GM18508 (cell line): ENCODE measurements around the gene RGS1.
A peak's percentile ranks its signal among the peaks of the same experiment; 100 is the strongest.

Source experiments
- ATAC-seq: cut with Tn5 transposase; IDR thresholded peaks from one replicate; pipeline ENCODE4 v1.9.1; 2021; ENCODE audit warnings: moderate number of reproducible peaks; ENCODE audit not compliant: insufficient read depth, unreplicated experiment

RGS1 gene

DNA sequence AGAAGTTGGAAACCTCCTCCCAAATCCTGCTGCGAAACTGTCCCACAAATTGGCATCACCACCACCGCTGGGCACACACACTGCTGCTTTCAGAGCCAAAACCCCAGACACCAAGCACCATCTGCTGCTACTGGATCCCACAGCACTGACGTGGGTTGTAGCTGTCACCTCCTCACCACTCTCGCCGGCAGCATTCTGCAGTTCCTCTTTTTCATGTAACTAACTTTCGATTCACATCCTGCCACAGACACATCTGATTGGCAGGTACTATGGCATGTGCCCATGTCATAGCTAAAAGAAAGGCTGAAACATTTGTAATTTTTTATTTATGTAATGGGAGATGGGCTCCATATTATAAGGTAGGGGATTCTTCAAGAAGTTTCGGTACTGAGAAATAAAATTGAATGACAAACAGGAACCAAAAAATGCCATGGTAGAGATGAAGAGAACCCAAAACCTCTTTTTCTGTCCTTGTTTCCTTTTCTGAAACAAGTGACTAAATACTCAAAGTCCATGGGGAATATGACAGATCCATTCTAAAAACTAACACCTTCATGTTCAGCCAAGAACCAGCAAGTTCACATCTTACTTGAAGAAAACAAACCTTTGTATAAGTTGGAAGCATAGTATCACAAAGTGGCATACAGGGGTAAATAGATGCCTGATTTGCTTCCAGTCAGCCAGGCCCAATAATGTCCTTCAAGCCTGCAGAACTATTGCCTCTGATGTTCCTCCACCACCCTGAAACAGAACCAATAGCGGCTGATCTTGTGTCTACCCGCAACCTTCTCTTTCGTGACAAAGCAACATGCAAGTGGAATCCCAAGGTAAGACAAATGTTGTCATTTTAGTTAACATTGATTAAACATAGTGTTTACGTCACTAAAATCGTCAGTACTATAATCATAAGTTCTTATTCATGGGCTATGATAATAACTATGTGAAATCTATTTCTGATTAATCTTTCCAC is 33.8 kb downstream of the RGS1 start:
- peak; percentile 92 for ATAC-seq

DNA sequence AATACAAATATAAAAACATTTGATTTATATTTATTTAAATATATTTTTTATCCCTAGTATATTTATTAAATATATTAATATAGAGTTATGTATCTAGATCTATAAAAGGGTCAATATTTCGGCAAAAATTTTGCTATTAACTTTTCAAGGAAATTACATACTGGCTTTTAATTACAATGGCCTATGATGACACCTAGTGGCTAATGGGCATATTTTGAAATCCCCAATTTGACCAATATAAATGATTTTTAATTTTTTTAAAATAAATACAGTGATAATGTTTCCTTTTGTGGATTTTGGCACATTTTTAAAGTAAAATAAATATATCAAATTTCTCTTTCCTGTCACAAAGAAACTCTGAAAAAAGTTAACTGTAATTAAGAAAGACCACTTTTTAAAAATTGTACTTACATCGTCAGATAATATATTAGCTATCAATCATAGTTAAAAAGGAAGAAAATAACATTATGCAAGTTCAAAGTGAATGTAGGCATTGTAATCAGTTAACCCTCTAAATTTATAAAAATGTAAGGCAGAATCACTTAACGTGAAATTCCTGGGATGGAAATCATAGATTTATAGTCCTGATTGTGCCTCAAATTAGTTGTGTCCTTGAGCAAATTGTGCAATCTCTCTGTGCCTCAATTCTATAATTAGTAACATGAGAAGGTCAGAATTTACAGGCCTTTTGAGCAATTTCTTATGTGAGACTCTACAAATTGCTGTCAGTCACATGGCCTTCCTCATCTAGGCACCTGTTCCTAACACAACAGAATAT is 34.7 kb downstream of the RGS1 start:
- no peak for ATAC-seq

DNA sequence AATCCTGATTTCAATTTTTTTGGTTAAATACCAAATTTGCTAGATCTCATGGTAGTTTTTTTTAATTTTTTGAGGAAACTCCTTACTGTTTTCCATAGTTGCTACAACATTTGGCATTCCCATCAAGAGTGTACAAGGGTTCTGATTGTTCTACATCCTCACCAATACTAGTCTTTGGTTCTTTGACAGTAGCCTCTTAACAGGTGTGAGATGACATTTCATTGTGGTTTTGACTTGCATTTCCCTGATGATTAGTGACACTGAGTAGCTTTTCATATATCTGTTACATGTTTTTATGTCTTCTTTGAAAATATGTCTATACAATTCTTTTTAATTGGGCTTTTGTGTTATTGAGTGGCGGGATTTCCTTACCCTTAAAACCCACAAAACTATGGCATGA is 39.5 kb downstream of the RGS1 start:
- peak; percentile 46 for ATAC-seq

DNA sequence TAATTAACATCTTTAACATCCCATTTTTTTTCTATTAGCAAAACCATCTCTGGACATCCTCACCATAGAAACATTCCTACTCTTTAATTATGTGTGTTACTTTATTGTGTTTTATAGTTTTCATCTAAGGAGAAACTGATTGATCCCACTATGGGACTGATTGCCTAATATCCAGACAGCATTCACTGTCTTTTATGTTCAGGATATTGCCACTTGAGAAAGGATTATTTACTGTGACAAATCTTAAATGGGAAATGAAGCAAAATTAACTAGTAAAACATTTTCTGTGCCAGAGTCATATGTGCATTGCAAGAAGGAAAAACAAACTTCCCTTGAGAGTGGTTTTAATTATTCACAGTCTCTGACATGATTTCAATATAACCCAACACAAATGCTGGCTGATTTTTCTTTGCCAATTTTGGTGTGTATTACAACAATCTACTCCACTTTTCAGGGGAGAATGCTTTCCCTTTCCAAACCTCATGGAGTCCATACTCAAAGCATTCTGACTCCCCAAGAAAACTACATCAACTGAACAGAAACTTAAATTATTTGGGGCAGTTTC is 44.6 kb downstream of the RGS1 start:
- no peak for ATAC-seq

DNA sequence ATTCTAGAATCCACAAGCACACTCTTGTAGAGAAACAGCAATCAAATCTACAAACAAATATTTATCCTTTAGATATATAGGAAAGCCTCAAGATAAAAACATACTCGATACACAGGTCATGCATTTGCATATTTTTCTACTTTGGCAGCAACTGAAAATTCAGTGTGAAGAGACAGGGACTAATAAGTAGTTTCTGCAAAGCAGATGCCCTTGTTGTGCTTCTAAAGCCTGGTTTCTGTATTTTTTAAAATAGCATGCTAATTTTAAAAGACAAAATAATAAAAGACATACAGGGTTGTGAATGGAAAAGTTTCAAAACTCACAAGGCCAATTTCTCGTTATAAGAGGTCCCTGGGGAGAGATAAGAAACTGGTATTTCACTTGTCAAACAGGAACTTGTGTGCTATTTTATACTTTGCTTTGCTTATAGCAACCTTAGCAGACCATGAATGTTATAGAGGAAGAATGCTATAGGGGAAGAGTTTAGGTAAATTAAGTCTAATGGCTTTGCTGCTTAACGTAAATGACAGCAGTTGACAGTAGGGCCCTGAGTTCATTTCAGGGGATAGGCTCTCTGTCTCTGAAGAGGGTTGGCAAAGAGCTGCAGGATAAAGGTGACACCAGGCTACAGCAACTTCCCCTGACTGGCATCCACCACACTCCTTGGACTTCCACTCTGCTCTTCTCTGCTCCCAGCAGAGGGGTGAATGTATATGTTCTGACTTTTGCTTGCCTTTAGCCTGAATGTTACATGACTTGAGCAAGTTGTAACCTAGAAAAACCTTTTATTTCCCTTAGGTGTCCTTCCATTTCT is 51.0 kb downstream of the RGS1 start:
- peak; percentile 75 for ATAC-seq

DNA sequence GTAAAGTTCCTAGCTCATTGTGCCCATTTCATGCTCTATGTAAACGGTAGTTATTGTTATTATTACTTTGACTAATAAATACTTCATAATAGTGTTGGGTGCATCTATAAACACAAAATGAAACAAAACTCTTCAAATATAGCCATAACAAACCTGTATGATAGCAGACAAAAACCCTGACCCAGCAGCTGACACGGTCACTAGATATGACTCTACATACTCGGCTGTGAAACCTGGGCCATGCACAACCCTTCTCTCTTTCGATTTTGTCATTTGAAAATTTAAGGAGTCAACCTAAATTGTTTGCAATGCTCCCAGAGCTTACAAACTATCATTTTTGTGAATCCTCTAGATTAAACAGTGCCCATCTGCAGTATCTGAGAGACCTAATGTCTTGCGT is 52.3 kb downstream of the RGS1 start:
- peak; percentile 35 for ATAC-seq

DNA sequence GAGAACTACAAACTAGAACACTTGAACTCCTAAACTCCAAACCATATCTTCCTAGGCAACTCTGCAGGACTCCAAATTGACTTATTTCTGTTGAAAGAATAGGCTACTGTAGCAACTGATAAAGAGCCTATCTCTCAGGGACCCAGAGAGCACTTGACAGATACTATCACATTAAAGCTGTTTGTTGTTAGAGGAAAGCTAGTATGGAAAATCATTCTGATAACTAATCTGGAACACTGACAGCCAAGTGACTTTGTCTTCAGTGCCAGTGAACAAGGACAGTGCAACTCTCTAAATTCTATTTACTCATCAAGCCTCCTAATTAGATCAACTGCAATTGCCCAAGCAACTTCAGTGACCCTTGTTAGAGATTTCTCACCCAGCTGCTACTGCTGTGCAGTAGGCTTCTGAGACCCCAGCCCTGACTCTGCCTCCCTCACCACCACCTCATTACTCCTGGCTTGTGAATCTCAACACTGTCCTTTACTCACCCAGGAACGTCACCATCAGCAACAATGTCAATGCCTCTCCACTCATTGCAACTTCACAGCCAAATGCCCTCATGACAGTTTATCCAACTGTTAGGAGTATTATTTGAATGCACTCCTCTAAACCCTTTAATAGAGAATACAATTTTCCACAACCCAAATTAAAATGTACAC is 53.0 kb downstream of the RGS1 start:
- ATAC-seq: no peak

DNA sequence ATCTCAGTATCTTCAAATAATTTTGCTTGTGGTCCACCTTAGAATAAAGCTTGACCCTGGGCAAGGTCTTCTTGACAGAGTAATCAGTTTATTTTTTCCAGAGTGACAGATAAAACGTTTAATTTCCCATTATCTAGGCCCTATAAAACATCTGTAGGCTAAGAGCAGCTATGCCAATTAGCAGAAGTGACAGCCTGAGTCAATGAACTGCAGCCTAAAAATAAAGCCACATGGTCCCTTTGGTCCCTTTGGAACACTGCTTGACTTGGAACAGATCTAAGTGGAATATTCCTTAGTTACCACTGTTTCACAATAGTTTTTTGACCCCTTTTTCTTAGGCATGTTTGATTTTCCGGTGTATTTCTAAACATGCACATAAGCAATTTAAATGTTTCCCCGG is 54.0 kb downstream of the RGS1 start:
- no peak for ATAC-seq
